Gastrocnemius medialis (tissue), 4 donors: ENCODE data around the gene FBXL7.

Source experiments
- POLR2A ChIP-seq, 2 donors: fragments of 450-650 bp; IDR thresholded peaks; one replicate each; pipeline ENCODE4 v1.6.1; 2017; ENCODE audit warnings: antibody characterized with exemption in 2 of 2, mild to moderate bottlenecking in 2 of 2, moderate library complexity in 2 of 2
- TF ChIP-seq, protein P1 (sequence below), 5 experiments: fragments of 450-650 bp in 3 of 5; fragments of 200-600 bp in 2 of 5; sonication (generic) in 2 of 5; IDR thresholded peaks in 4 of 5; conservative IDR thresholded peaks in 1 of 5; 1 replicate in 4 of 5; 2 replicates in 1 of 5; pipeline ENCODE4 v1.5.1; 2016 to 2019; ENCODE audit warnings: antibody characterized with exemption in 5 of 5, mild to moderate bottlenecking in 3 of 5, moderate library complexity in 3 of 5

DNA sequence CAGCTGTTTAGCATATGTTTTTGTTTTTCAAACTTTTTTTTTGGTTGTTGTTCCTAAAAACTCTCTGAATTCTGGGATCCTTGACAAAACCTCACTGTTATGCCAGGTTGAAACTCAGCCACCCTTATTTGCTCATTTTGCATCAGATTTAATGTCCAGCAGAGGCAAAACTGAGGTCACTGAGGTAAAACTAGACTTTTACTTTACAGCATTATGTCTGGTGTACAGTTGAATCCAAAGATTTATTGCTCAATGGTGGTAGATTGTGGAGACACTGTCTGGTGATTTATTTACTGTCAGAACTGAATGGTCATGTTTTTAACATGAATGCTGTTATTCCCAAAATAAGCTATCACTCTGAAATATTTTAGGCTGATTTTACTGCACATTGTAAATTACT, 87.9 kb downstream of the FBXL7 start:
- TF ChIP-seq POLR2A (IDR thresholded peaks at IDR 0.05), result no peak
- TF ChIP-seq, protein P1, sequence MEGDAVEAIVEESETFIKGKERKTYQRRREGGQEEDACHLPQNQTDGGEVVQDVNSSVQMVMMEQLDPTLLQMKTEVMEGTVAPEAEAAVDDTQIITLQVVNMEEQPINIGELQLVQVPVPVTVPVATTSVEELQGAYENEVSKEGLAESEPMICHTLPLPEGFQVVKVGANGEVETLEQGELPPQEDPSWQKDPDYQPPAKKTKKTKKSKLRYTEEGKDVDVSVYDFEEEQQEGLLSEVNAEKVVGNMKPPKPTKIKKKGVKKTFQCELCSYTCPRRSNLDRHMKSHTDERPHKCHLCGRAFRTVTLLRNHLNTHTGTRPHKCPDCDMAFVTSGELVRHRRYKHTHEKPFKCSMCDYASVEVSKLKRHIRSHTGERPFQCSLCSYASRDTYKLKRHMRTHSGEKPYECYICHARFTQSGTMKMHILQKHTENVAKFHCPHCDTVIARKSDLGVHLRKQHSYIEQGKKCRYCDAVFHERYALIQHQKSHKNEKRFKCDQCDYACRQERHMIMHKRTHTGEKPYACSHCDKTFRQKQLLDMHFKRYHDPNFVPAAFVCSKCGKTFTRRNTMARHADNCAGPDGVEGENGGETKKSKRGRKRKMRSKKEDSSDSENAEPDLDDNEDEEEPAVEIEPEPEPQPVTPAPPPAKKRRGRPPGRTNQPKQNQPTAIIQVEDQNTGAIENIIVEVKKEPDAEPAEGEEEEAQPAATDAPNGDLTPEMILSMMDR (IDR thresholded peaks at IDR 0.05 in 4 of 5, conservative IDR thresholded peaks at IDR 0.05 in 1 of 5), result no peak
